NCI-H146 treated with DMSO at 0.1 percent for 48 hours (cell line): ENCODE data around the gene CCNA1.

Experiments
- DNase-seq: peaks from one replicate; lab custom pipeline; 2025; ENCODE audit not compliant: unreplicated experiment; lab: John Stamatoyannopoulos, UW

Gene CCNA1

DNA sequence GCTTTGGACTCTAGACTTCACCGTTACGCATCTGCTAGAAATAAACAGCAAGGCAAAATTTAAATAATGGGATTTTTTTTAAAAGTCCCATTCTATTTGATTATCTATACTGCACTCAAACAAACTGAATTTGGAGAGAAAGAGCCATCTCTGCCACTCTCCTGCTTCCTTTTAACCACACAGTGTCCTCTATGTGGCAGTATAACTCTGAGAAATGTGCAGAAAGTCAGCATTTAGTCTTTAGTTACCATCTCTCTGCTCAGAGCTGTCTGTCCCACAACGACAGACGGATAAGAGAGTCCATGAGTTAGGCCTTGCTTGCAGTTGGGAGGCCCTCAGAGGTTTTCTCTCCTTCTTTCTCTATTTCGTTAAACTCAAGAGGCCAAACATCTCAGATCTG, 21.2 kb downstream of the CCNA1 start:
- DNase-seq: peak; percentile 12

DNA sequence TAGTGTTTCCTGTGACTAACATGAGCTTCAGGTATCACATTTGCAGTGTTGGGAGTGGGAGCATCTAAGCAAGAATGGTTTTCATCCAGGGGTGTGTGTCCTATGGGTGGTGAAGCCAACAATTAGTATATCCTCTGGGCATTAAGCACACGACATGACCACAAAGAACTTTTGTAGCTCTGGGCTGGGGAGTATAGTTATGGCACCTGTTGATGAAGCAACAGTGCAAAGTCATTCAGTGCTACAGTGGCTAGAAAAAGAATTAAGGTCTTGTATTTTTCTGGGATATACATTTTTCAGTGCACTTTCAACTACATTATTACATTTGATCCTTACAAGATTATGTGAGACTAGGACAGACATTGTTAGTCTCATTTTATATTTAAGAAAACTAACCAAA, 21.8 kb downstream of the CCNA1 start:
- no peak for DNase-seq

DNA sequence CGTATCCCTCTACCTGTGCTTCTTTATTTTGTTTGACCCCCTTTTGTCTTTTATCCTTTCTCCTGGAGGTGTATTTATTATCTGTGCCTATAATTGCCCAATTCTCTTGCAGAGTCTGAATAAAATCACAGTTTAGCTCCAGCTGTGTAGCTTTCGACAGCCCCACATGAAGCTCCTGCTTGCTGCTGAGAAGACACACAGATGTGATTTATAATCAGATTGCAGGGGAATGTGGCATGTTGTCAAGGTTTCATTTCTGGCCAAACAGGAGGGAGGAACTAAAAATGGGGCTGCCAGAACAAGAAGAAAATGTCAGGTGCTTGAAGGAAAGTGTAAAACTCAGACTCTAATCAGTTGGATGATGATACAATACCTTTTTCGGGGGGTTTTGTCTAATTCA, 22.7 kb downstream of the CCNA1 start:
- peak; percentile 56 for DNase-seq

DNA sequence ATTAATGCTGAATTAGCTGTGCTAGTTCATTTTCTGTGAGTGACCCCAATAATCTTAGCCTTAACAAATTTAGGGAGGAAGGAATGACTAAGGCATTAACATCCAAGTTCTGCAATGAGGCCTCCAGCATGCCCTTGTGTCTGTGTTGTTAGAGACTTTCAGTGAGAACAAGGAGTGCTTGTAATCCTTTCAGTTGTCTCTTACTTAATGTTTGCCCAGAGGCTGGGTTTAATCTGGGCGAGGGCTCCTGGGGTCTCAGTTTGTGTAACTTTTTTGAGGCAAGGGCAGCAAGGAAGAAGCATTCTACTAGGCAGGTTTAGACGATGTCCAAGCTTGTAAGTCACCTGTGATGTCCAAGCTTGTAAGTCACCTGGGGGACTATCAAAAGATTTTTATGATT, 24.3 kb downstream of the CCNA1 start:
- DNase-seq: no peak

DNA sequence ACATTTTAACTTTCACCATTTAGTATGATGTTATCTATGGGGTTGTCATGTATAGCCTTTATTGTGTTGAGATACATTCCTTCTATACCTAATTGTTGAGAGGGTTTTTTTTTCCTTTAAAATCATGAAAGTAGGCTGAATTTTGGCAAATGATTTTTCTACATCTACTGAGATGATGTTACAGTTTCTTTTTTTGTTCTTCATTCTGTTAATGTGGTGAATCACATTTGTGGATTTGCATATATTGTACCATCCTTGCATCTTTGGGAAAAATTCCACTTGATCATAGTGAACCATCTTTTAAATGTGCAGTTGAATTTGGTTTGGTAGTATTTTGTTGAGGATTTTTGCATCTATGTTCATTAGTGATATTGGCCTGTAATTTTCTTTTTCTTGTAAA, 29.2 kb downstream of the CCNA1 start:
- no peak for DNase-seq

DNA sequence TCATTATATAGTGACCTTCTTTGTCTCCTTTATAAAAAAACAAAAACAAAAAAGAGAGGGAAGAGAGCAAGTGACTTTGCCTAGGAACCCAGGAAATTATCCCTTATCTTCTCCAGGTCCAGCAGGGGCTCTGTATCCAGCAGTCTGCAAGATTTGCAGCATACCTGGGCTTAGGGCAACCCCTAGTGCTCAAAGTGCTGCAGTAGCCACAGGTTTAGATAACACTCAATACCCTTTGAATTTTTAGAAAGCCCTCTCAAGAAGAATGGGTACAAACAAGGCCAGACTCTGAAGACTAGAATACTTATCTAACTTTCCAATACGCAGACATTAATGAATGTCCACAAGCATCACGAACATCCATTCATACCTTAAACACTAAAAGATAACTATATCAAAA, 43.2 kb downstream of the CCNA1 start:
- DNase-seq: no peak

DNA sequence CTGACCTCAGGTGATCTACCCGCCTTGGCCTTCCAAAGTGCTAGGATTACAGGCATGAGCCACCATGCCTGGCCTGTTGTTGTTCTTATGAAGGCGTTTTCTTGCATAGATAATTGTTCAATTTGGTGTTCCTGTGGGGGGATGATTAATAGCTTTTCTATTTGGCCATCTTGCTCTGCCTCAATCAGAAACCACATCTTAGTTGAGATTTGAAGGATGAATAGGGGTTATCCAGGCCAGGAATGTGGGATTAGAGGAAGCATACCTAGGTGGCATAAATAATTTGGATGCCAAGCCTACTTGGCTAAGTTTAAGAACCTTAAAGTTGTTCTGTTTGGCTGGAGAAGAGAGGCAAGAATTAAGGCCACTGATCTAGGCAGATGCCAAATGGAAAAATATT, 44.4 kb downstream of the CCNA1 start:
- DNase-seq: no peak

DNA sequence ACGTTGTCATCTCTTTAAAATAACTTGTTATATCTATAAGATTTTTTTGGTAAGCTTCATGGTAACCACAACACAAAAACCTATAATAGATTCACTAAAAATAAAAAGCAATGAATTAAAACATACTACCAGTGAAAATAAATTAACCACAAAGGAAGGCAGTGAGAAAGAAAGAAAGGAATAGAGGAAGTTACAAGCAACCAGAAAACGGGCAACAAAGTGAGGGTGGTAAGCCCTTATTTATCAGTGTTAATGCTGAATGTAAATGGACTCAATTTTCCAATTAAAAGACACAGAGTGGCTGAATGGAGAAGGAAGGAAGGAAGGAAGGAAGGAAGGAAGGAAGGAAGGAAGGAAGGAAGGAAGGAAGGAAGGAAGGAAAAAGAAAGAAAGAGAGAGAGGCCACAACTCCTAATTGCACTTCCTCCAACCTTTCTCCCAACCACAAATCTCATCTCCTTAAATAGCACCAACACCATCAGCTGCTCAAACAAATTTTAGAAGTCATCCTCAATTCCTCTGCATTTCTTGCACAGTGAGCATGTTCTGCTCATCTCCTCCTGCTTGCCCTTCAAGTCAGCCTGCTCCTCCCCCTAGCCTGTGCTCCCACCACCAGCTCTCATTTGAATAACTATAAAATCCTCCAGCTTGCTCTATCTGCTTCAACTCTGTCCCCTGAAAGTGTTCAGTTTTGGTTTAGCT, 48.6 kb downstream of the CCNA1 start:
- no peak for DNase-seq

DNA sequence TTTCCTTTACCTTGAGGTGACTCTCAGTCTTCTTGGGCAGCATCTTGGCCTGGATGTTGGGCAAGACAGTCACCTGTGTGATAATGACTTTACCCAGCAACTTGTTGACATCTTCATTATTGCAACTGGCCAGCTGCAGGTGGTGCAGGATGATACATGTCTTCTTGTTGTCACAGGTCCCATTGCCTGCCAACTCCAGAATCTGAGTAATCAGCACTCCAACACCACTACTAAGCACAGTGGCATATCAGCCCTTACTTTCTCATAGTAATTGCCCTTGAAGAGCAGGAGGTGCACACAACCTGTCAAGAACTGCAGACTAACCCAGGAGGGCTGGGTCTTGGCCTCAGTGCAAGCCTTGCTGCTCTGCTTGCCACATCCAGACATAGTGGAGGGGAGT, 57.8 kb downstream of the CCNA1 start:
- no peak for DNase-seq
